ENCODE measurements around the gene JPH2.

DNA sequence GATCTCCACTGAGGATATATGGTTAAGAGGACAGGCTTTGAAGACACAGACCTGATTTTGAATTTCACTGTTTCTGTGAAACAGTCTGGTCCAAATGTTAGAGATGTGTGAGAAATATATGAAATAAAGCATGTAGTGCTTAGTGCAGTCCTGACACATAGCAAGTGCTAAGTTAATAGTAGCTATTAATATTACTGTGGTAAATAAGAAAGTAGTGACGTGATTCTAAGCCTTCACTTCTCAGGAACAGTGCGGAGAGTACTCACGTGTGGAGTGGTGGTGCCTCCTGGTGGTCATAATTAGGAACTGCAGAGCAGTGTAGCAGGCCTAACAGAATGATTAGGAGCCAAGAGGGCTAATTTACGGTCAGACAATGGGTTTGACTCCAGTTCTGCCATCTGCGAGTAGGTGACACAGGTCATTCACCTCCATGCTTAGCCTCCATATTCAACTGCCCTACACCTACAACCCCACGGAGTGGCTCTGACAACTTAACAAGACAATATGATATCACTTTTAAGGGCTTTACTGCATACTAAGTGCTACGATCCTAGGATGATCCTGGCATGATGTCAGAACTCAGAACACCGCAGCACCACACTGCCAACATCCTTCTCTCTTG is 106.2 kb downstream of the JPH2 start:
- TF ChIP-seq, protein P1, sequence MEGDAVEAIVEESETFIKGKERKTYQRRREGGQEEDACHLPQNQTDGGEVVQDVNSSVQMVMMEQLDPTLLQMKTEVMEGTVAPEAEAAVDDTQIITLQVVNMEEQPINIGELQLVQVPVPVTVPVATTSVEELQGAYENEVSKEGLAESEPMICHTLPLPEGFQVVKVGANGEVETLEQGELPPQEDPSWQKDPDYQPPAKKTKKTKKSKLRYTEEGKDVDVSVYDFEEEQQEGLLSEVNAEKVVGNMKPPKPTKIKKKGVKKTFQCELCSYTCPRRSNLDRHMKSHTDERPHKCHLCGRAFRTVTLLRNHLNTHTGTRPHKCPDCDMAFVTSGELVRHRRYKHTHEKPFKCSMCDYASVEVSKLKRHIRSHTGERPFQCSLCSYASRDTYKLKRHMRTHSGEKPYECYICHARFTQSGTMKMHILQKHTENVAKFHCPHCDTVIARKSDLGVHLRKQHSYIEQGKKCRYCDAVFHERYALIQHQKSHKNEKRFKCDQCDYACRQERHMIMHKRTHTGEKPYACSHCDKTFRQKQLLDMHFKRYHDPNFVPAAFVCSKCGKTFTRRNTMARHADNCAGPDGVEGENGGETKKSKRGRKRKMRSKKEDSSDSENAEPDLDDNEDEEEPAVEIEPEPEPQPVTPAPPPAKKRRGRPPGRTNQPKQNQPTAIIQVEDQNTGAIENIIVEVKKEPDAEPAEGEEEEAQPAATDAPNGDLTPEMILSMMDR (conservative IDR thresholded peaks at IDR 0.05; ENCODE audit: low read depth, low read length), result peak; percentile 99
- no peak for TF ChIP-seq EZH2 (IDR thresholded peaks at IDR 0.05; ENCODE audit: low read length, unreplicated experiment)

Measured in PC-3 (cell line).